Measurements from ENCODE around the gene C11orf42.
A peak's percentile ranks its signal among the peaks of the same experiment; 100 is the strongest.

C11orf42 gene

GRCh38 chr11:6234387-6235107, 29.2 kb downstream of the C11orf42 start, which contains the start of gene FHIP1B:
Gene FHIP1B (minus strand): TSS chr11:6234636. CDS start chr11:6224516, 10,120 bp downstream.
- TF ChIP-seq TAF1 (IDR thresholded peaks at IDR 0.05; ENCODE audit: borderline replicate concordance, insufficient read depth, low read length): peak; percentile 83; the same call in 1 of the 2 replicates
- TF ChIP-seq REST (IDR thresholded peaks at IDR 0.05; ENCODE audit: insufficient read depth in 1 of 2, low read depth in 2 of 2, low read length in 2 of 2): no peak
- peak; percentile 57; the same call in 1 of the 2 replicates for TF ChIP-seq POLR2AphosphoS5 (IDR thresholded peaks at IDR 0.05; ENCODE audit: low read depth, low read length)
- TF ChIP-seq SIN3A (IDR thresholded peaks at IDR 0.05; ENCODE audit: borderline replicate concordance, insufficient read depth, low read length): peak; percentile 86; the same call in 1 of the 2 replicates
- peak; percentile 96 for TF ChIP-seq FOXP2 (optimal IDR thresholded peaks at IDR 0.05; ENCODE audit: borderline replicate concordance, extremely low read depth, extremely low read length, insufficient read depth)

GRCh38 chr11:6237266-6237665, 31.9 kb downstream of the C11orf42 start:
- TF ChIP-seq SIN3A (IDR thresholded peaks at IDR 0.05; ENCODE audit: borderline replicate concordance, insufficient read depth, low read length) (no peak), REST (IDR thresholded peaks at IDR 0.05; ENCODE audit: insufficient read depth in 1 of 2, low read depth in 2 of 2, low read length in 2 of 2) (no peak), POLR2AphosphoS5 (IDR thresholded peaks at IDR 0.05; ENCODE audit: low read depth, low read length) (no peak), FOXP2 (optimal IDR thresholded peaks at IDR 0.05; ENCODE audit: borderline replicate concordance, extremely low read depth, extremely low read length, insufficient read depth) (no peak), TAF1 (IDR thresholded peaks at IDR 0.05; ENCODE audit: borderline replicate concordance, insufficient read depth, low read length) (no peak)

GRCh38 chr11:6237761-6238302, 32.5 kb downstream of the C11orf42 start:
- TF ChIP-seq FOXP2 (optimal IDR thresholded peaks at IDR 0.05; ENCODE audit: borderline replicate concordance, extremely low read depth, extremely low read length, insufficient read depth) (no peak), SIN3A (IDR thresholded peaks at IDR 0.05; ENCODE audit: borderline replicate concordance, insufficient read depth, low read length) (no peak), POLR2AphosphoS5 (IDR thresholded peaks at IDR 0.05; ENCODE audit: low read depth, low read length) (no peak), REST (IDR thresholded peaks at IDR 0.05; ENCODE audit: insufficient read depth in 1 of 2, low read depth in 2 of 2, low read length in 2 of 2) (no peak), TAF1 (IDR thresholded peaks at IDR 0.05; ENCODE audit: borderline replicate concordance, insufficient read depth, low read length) (no peak)

- TF ChIP-seq SIN3A (IDR thresholded peaks at IDR 0.05; ENCODE audit: borderline replicate concordance, insufficient read depth, low read length) (no peak), REST (IDR thresholded peaks at IDR 0.05; ENCODE audit: insufficient read depth in 1 of 2, low read depth in 2 of 2, low read length in 2 of 2) (no peak), TAF1 (IDR thresholded peaks at IDR 0.05; ENCODE audit: borderline replicate concordance, insufficient read depth, low read length) (no peak), POLR2AphosphoS5 (IDR thresholded peaks at IDR 0.05; ENCODE audit: low read depth, low read length) (no peak), FOXP2 (optimal IDR thresholded peaks at IDR 0.05; ENCODE audit: borderline replicate concordance, extremely low read depth, extremely low read length, insufficient read depth) (no peak)
Observed at GRCh38 chr11:6238902-6239301, 33.5 kb downstream of the C11orf42 start, which contains the start of gene CNGA4. Gene CNGA4 (plus strand): TSS chr11:6239089. CDS start chr11:6239207, 118 bp downstream.

All from PFSK-1 (cell line).